Activated B cell treated with CpG ODN at 0.5 μM for 24 hours (primary cell): ENCODE results near the gene DUSP10. TPM values are rescaled to one million over a fixed set of nuclear protein-coding genes. Genes with fewer than 3 reads are reported as not detected.

Source experiments
- ATAC-seq: fragments of 200-7000 bp; cut with Tn5 transposase; one replicate; pipeline ENCODE4 v1.10.0; 2021; ENCODE audit warnings: low read depth, mild to moderate bottlenecking, moderate library complexity
- CTCF ChIA-PET: fragments of 350-600 bp; sonication (Branson Sonifier 250); formaldehyde crosslinking; loops from one replicate; lab custom pipeline; 2021; ENCODE audit warnings: antibody characterized with exemption; lab: Charles Lee
- POLR2A ChIA-PET: fragments of 350-600 bp; sonication (Branson Sonifier 250); formaldehyde crosslinking; loops from one replicate; lab custom pipeline; 2021; ENCODE audit warnings: antibody characterized with exemption; lab: Charles Lee
- DNase-seq: peaks from one replicate; pipeline ENCODE4 v3.0.0; 2022
- H3K27ac Mint-ChIP-seq: one replicate; pipeline ENCODE4 v1.8.0; 2020; ENCODE audit warnings: mixed read lengths
- H3K27me3 Mint-ChIP-seq: one replicate; pipeline ENCODE4 v1.8.0; 2021; ENCODE audit warnings: mixed read lengths
- H3K36me3 Mint-ChIP-seq: one replicate; pipeline ENCODE4 v1.8.0; 2021; ENCODE audit warnings: low read depth, mixed read lengths
- H3K4me1 Mint-ChIP-seq: one replicate; pipeline ENCODE4 v1.8.0; 2021; ENCODE audit warnings: mixed read lengths
- H3K4me3 Mint-ChIP-seq: one replicate; pipeline ENCODE4 v1.8.0; 2020; ENCODE audit warnings: mild to moderate bottlenecking, mixed read lengths
- H3K9me3 Mint-ChIP-seq: one replicate; pipeline ENCODE4 v1.8.0; 2020; ENCODE audit warnings: mixed read lengths
- intact Hi-C: fragments of 100-400 bp; cut with micrococcal nuclease; formaldehyde crosslinking; loops from one replicate; pipeline ENCODE4 v1.15.1; 2024
- total RNA-seq: library from RNA; stranded (reverse); gene quantifications from 2 replicates; pipeline ENCODE4 v1.2.3, GENCODE V29; 2022
- TF ChIP-seq, protein P1 (sequence below): fragments of 200-600 bp; IDR thresholded peaks from one replicate; pipeline ENCODE4 v1.8.0; 2022; ENCODE audit warnings: antibody characterized with exemption, mild to moderate bottlenecking

Gene DUSP10
- total RNA-seq, 1 donor from 2014 or later, result 39.5 TPM

DNA sequence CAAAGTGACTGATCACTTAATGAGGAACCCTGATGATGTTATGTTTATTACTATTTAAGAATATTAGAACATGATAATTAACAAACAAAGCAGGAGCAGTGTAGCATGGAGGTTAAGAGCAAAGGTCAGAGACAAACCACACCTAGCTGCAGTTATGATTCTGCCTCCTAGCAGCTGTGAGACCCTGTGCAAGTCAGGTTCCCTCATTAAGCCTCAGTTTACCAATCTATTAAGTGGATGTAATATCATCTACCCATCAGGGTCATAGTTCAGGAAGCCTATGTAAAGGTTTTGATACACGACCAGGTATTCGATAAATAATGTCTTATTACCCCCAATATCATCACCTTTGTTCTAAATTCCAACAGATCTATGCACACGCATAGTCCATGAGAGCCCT lies 32.0 kb downstream of the DUSP10 start:
- Mint-ChIP-seq H3K27me3 (no peaks in the 10 kb centered on the region), H3K4me1 (peaks cover 68% of the 10 kb centered on the region), H3K36me3 (peaks cover 44% of the 10 kb centered on the region), H3K27ac (peak overlapping the region; percentile 82), H3K4me3 (peak overlapping the region; percentile 8), H3K9me3 (no peaks in the 10 kb centered on the region)
- ChIA-PET CTCF (interaction anchor here (1.7 kb wide), 1 partner anchor 269 kb away, joined by 4 read pairs; no protein-coding TSS in a partner anchor), POLR2A (interaction anchor here (0.9 to 5.7 kb wide), 3 partner anchors 10 to 67 kb away, joined by 7 to 50 read pairs (median 7); partner anchors contain the start of gene DUSP10)
- TF ChIP-seq, protein P1, sequence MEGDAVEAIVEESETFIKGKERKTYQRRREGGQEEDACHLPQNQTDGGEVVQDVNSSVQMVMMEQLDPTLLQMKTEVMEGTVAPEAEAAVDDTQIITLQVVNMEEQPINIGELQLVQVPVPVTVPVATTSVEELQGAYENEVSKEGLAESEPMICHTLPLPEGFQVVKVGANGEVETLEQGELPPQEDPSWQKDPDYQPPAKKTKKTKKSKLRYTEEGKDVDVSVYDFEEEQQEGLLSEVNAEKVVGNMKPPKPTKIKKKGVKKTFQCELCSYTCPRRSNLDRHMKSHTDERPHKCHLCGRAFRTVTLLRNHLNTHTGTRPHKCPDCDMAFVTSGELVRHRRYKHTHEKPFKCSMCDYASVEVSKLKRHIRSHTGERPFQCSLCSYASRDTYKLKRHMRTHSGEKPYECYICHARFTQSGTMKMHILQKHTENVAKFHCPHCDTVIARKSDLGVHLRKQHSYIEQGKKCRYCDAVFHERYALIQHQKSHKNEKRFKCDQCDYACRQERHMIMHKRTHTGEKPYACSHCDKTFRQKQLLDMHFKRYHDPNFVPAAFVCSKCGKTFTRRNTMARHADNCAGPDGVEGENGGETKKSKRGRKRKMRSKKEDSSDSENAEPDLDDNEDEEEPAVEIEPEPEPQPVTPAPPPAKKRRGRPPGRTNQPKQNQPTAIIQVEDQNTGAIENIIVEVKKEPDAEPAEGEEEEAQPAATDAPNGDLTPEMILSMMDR, result no peak
- no peak for DNase-seq
- intact Hi-C loops, result loop anchor here (1.0 kb wide), 1 partner anchor 83 kb away; no protein-coding TSS in a partner anchor
- ATAC-seq, result no peak

DNA sequence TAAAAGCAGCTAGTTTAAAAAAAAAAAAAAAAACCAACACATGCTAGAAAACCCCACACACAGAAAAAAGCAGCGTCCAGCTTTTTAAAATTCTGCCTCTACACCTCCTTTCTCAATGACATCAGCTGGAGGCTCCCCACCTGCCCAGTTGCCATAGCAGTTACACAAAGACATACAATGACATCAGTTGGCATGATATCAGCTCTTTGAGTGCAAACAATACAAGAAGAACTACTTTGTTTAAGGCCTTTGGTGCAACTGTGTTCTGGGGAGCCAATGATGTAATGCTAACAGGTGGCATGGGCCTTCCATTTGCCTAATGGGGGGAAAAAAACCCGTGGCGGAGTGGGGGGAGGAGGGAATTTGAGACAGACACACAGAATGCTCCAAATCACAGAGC lies 32.9 kb downstream of the DUSP10 start:
- intact Hi-C loops, result loop anchor here (1.0 kb wide), 3 partner anchors 68 to 131 kb away; no protein-coding TSS in a partner anchor
- no peaks in the 10 kb centered on the region for H3K9me3 Mint-ChIP-seq
- peak; percentile 20 for DNase-seq
- ATAC-seq, result peak; percentile 32
- no peaks in the 10 kb centered on the region for H3K27me3 Mint-ChIP-seq
- peak overlapping the region; percentile 82 for H3K27ac Mint-ChIP-seq
- POLR2A ChIA-PET, result interaction anchor here (0.6 to 5.7 kb wide), 6 partner anchors 11 to 131 kb away, joined by 7 to 50 read pairs (median 7); partner anchors contain the start of gene DUSP10
- TF ChIP-seq, protein P1, result no peak
- H3K4me3 Mint-ChIP-seq, result peak overlapping the region; percentile 37
- H3K4me1 Mint-ChIP-seq, result peaks cover 60% of the 10 kb centered on the region
- peaks cover 44% of the 10 kb centered on the region for H3K36me3 Mint-ChIP-seq
- CTCF ChIA-PET, result interaction anchor here (1.7 kb wide), 1 partner anchor 270 kb away, joined by 4 read pairs; no protein-coding TSS in a partner anchor

DNA sequence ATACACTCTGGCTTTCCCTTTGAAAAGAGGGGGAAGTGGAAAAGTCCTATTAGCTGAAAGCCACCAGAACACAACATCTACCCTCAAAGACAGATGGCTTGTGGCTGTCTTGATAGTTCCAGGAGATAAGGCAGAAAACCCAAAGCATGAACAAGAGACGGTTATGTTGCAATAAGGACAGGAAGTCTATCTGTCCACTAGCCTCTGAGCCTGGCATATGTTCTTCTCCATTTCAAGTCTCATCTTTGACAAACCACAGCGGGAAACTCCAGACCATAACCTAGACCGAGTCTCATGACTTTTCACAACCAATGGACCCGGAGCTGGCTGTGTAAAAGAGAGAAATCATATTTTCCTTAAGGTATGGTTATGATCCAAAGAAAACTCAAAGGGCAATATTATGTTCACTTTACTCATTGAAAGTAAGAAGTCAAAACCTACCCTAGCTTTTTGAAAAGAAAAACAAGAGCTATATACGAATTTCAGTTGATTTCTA lies 33.8 kb downstream of the DUSP10 start:
- ATAC-seq (peak; percentile 61), DNase-seq (no peak)
- CTCF ChIA-PET, result interaction anchor here (1.3 to 1.7 kb wide), 3 partner anchors 21 to 301 kb away, joined by 3 to 4 read pairs (median 3); no protein-coding TSS in a partner anchor
- TF ChIP-seq, protein P1, result no peak
- POLR2A ChIA-PET, result interaction anchor here (0.7 to 5.7 kb wide), 8 partner anchors 10 to 132 kb away, joined by 3 to 50 read pairs (median 5); partner anchors contain the start of gene DUSP10
- intact Hi-C loops, result loop anchor here (1.0 kb wide), 2 partner anchors 69 to 132 kb away; no protein-coding TSS in a partner anchor
- H3K27me3 Mint-ChIP-seq, result no peaks in the 10 kb centered on the region
- peaks cover 52% of the 10 kb centered on the region for H3K4me1 Mint-ChIP-seq
- H3K27ac Mint-ChIP-seq, result peak overlapping the region; percentile 82
- H3K36me3 Mint-ChIP-seq, result peaks cover 53% of the 10 kb centered on the region
- no peaks in the 10 kb centered on the region for H3K9me3 Mint-ChIP-seq
- H3K4me3 Mint-ChIP-seq, result peak overlapping the region; percentile 37

DNA sequence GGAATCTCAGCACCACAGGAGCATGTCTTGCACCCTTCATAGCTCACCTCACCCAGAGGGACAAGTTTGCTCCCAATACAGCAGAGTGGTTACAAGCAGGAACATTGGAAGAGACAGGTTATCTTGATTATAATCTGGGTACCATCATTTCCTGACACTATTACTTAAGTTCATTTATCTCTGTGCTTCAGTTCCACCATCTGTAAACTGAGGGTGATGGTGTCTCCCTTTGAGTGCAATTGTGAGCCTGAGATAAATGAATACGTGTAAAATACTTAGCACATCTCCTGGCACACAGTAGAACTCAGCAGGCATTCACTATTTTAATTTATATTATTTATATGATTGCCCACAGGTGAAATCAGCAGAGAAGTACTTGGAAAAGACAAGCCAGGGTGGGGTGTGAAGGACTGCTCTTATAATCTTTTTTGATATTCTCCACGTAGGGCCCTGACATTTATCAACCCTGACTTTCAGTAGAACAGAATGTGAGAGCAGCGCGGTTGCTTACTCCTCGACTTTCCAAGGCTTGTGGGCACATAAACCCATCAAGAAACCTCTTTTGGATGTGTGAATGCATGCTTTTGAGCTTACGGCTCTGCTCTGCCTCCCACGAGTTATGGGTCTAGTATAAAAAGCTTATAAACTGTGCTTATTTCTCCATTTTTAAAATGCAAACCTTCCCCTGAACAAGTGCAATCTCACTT lies 34.9 kb downstream of the DUSP10 start:
- ATAC-seq, result no peak
- no peaks in the 10 kb centered on the region for H3K9me3 Mint-ChIP-seq
- TF ChIP-seq, protein P1, result no peak
- CTCF ChIA-PET, result interaction anchor here (1.7 kb wide), 1 partner anchor 22 kb away, joined by 3 read pairs; no protein-coding TSS in a partner anchor
- H3K36me3 Mint-ChIP-seq, result peaks cover 57% of the 10 kb centered on the region
- DNase-seq, result no peak
- H3K4me3 Mint-ChIP-seq, result no peak overlapping the region
- intact Hi-C loops, result no loop called here
- no peaks in the 10 kb centered on the region for H3K27me3 Mint-ChIP-seq
- no peak overlapping the region for H3K27ac Mint-ChIP-seq
- peaks cover 41% of the 10 kb centered on the region for H3K4me1 Mint-ChIP-seq
- POLR2A ChIA-PET, result interaction anchor here (0.6 to 5.7 kb wide), 5 partner anchors 18 to 76 kb away, joined by 3 to 50 read pairs (median 5); partner anchors contain the start of gene DUSP10
